Activated CD8-positive, alpha-beta memory T cell treated with anti-CD3 and anti-CD28 coated beads for 24 hours (primary cell): ENCODE measurements around the gene EZH1.
A peak's percentile ranks its signal among the peaks of the same experiment; 100 is the strongest.
"Not testable (repeated sequence)": the region's sequence is repeated elsewhere in the genome, so short reads cannot be mapped to it uniquely, and the experiment has no call there.

Source experiments
- DNase-seq: peaks from one replicate; pipeline ENCODE4 v3.0.0-alpha.2; 2020

The EZH1 gene

GRCh38 chr17:42680331-42680808 is 64.5 kb downstream of the EZH1 start:
- no peak for DNase-seq

DNA sequence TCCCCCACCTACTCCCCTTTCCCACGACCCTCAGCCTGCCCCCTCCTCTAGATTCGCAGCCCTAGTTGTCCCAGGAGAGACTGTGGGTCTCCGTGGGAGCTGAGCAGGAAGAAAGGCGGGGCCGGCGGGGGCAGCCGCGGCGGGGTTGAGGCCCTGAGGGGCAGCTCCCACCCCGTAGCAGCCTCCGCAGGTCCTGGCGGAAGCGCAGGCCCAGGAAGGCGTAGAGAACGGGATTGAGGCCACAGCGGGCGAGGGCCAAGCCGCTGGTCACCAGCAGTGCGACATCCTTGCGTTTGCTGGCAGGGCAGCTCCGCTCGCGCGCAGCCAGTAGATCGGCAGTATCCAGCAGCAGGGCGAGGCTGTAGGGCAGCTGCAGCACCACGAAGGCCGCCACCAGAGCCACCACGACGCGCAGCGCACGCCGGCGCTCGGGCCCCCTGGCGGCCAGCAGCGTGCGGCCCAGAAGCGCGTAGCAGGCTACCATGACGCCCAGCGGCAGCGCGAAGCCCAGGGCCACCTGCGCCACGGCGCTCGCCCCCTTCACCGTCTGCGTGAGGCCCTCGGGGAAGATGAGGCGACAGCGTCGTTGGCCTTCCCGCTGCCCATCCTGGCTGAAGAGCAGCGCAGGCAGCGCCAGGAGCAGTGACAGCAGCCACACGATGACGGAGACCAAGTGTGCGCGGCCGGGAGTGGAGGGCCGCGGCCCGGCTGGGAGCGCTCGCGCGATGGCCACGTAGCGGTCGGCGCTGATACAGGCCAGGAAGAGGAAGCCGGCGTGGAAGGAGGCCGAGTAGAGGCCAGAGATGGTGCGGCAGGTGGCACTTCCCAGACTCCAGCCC is 65.1 kb downstream of the EZH1 start:
- DNase-seq = peak; percentile 86

DNA sequence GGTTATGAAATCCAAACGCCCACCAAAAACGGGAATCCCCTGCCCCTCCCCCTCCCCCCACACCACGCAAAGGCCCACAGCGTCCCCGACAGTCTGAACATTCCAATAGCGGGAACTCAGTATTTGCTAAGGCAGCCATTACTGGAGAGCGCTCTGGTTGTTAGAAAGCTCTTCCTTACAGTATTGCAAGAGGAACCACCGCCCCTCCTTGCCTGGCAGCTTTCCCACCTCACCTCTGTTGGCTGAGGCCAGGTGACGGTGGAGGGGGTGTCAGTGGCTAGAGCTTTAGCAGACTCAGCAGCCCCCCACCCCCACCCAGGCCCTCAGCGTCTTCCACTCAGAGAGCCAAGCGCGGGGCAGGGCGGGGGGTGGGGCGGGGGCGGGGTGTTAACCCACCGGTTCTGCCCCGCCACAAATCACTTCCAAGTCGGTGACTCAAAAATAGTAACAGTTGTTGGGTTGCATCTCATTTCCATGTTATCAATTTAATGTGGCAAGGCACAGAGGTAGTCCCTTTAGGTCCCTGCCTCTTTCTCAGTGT is 65.8 kb downstream of the EZH1 start:
- peak; percentile 83 for DNase-seq

GRCh38 chr17:42677921-42678781 is 66.7 kb downstream of the EZH1 start:
- peak; percentile 94 for DNase-seq

DNA sequence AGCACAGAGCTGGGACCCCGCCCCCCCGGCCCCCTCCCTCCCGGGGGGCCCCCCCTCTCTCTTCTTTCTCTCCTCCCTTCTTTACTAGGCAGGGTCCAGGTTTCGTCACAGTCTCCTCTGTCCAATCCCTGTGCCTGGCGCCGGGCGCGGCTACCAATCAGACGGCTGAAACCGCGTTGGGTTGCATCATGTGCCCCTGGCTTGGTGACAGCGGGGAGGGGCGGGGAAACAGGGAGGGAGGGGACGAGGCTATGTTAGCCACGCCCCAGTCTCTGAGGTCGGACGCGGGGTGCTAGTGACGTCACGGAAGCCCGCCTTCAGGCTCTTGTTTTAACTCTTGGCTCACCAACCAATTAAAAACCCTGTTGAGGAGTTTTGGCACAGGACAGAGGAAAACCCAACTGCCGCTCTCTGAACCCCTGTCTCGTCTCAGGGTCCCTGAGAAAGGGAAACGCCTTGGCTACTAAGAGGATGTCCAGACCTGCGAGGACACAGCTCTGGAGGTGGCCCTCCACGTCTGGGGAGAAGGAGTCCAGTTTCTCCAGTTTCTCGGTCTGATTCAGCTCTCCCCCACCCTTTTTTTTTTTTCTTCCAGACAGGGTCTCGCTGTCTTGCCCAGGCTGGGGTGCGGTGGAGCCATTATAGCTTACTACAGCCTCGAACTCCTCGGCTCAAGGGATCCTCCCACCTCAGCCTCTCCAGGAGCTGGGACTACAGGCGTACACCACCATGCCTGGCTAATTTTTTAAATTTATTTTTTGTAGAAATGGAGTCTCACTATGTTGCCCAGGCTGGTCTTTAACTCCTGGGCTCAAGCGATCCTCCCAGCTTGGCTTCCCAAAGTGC is 67.6 kb downstream of the EZH1 start:
- peak; percentile 98 for DNase-seq

- DNase-seq = peak; percentile 72
Observed at GRCh38 chr17:42676424-42677011, 68.3 kb downstream of the EZH1 start, which contains the start of gene PLEKHH3. Gene PLEKHH3, minus strand, starts transcription at chr17:42676994. Its CDS starts 431 bp downstream, at chr17:42676563.

DNA sequence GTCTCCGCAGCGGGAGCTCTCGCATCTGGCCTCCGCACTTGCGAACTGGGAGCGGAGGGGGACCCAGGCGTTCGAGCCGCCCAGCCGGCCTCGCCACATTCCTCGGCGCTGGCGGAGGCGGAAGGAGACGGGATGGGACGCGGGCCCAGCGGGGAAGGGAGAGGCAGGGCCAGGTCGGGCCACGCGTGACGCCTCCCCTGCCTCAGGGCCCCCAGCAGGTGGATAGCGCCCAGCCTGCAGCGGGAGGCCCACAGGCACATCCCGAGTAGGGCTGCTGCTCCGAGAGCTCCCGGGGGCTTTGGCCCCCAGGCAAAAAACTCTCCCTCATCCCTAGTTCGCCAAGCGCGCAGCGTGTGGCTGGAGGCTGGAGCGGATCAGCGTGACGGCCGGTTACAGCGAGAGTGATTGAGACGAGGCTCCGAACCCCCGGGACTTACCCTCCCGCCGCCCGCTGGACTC is 68.8 kb downstream of the EZH1 start:
- no peak for DNase-seq

GRCh38 chr17:42675348-42675964 is 69.4 kb downstream of the EZH1 start:
- no peak for DNase-seq

GRCh38 chr17:42674755-42675347 is 70.0 kb downstream of the EZH1 start:
- DNase-seq = no peak

DNA sequence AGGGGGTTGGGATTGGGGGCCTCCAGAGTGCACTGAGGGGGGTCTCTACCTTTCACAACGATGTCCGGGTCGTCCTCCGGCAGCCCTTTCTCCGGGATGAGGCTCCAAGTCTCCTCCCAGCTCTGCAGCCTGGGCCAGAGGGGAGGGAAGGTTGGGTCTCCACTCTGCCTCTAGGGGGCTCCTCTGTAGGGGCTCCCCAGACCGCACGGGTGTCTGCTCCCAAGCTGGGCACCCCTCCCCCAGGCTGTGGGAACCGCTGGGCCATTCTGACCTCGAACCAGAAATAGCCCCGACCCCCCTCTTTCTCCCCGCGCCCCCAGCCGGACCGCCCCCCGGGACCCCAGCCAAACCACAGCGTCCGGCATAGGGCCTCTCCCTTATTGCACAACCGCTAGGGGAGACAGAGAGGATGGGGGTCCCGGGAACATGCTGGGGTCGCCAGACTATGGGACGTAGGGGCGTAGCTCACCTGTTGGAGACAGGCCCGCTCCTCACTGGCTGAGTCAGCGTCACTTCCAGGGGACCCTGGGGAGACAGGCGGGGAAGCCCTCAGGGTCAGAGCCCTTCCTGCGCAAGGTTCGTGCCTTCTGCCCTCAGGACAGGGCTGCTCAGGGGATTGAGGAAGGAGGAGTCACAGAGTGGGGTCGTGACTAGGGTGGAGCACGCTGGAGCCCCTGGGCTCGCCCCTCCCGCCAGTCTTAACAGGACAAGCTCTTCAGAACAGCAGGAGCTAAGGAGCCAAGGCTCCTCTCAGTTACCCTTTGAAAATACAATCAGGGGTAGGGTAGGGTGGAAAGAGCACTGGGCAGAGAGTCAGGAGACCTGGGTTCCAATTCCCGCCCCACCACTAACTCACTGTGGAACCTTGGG is 70.7 kb downstream of the EZH1 start:
- no peak for DNase-seq

GRCh38 chr17:42673266-42673884 is 71.5 kb downstream of the EZH1 start:
- DNase-seq = no peak

DNA sequence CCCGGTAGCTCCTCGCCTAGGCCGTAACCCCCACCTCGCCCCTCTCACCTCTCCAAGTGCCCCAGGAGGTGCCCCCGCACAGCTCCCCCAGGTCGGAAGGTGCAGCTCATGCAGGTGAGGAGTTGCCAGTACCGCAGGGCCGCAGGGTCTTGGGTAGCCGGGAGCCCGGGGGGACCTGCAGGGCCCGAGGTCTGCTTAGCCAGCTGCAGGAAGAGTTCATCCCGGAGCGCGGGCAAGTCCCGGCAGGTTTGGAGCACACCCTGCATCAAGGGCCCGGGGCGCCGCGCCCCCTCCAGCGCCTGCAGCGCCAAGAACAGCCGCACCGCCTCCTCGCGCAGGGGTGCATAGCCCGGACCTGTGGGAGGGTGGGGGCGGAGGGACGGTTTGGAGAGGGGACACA is 72.8 kb downstream of the EZH1 start:
- DNase-seq = no peak

DNA sequence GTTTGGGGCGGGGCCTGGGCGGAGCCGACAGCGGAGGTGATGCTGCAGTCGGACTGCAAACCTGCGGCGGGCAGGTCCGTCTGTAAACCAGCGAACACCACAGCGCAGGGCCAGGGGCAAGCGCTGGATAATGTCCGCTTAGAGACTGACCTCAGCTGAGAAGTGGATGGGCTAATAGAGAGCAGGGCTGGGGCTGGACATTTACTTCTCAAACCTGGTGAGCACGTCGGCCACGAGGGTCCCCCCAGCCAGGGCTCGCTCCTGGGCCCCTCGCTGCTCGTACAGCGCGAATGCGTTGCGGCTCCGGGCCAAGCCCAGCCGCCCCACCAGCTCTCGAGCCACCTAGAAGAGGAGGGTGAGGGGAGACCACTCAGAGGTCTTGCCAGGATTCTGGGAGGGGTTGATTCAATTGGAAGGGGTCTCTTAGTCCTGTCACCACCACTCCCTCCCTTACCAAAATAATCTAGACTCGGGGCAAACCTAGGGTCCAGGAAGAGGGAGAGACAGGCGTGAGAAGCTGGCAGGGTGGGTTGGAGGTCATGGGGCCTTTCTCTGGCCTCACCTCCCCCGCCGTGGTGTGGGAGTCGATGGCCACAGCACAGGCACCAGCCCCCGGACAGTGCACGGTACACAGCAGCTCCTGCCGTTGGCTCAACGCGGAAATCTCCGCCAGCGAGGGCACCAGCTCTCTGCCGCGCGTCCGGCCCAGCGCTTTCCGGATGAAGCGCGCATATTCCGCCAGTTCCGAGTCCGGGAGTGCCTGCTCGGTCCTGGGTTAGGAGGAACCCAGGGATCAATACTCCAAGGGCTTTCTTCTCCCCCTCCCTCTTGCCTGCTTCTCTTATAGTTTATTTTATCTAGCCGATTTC is 73.8 kb downstream of the EZH1 start:
- DNase-seq = no peak

GRCh38 chr17:42669977-42670788 is 74.7 kb downstream of the EZH1 start:
- DNase-seq = peak; percentile 76

DNA sequence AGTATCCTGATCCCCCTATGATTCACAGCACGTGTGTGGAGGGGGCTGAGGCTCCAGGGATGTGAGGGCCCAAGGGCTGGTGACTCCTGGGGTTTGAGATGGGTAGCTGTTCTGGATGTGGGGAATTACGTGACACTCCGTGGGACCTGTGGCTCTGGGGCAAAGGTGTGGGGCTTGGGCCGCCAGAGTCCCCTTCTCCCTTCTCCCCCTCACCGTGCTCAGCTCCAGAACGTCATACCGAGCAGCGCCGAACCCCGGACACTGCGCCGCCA is 75.2 kb downstream of the EZH1 start:
- no peak for DNase-seq

GRCh38 chr17:42667088-42667951 is 77.5 kb downstream of the EZH1 start:
- no peak for DNase-seq

- DNase-seq = not testable (repeated sequence)
Observed at GRCh38 chr17:42666126-42666525, 78.7 kb downstream of the EZH1 start.
